ENCODE results near the gene SLC6A9.

The SLC6A9 gene

DNA sequence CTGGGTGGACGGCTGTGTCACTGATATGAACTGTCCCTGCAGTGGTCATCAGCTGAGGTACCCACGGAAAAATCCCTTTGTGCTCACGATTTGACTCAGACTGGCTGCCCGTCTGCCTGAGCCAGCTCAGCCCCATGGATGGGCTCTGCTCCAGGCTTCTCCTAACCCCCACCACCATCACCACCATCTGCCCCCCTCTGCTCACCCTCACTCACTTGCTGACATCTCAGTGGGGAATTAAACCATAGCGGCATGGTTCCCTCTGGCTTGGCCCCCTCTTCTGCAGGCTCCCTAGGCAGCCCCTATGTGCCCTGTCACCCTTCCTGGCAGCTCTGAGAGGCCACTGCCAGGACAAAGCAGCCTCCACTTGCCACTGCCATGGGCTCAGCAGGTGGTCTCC, 17.3 kb downstream of the SLC6A9 start:
- Histone ChIP-seq H3K9me3 (ENCODE audit: control insufficient read depth, low read depth, low read length) (no peaks in the 10 kb centered on the region), H3K27me3 (ENCODE audit: control insufficient read depth, insufficient read depth, low read length) (no peaks in the 10 kb centered on the region), H3K36me3 (ENCODE audit: control insufficient read depth, low read depth, low read length) (peaks cover 8% of the 10 kb centered on the region), H3K9ac (ENCODE audit: low read length) (no peak overlapping the region), H3K27ac (ENCODE audit: low read length) (no peak overlapping the region), H3K4me1 (ENCODE audit: control insufficient read depth, low read depth, low read length) (no peaks in the 10 kb centered on the region), H3K4me3 (ENCODE audit: low read length) (no peak overlapping the region)

GRCh38 chr1:44012941-44013609, 18.2 kb downstream of the SLC6A9 start:
- Histone ChIP-seq H3K9me3 (ENCODE audit: control insufficient read depth, low read depth, low read length) (no peaks in the 10 kb centered on the region), H3K9ac (ENCODE audit: low read length) (no peak overlapping the region), H3K4me1 (ENCODE audit: control insufficient read depth, low read depth, low read length) (no peaks in the 10 kb centered on the region), H3K27me3 (ENCODE audit: control insufficient read depth, insufficient read depth, low read length) (no peaks in the 10 kb centered on the region), H3K36me3 (ENCODE audit: control insufficient read depth, low read depth, low read length) (peaks cover 7% of the 10 kb centered on the region), H3K4me3 (ENCODE audit: low read length) (no peak overlapping the region), H3K27ac (ENCODE audit: low read length) (no peak overlapping the region)

DNA sequence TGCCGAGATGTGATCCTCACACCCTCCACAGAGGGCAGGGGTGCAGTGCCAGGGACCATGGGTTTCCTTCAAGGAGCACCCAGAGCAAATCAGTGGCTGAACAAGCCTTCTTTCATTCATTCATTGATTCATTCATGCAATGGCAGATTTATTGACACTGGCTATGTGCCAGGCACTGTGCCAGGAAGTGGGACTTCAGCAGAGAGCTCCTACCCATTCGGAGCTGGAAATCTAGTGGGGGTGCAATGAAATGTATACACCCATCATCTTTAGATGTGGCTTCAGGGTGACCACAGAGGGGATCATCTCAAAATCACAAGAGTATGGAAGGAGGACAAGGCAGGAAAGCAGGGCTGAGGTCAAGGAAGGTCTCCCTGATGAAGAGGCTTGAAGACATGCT, 18.9 kb downstream of the SLC6A9 start:
- Histone ChIP-seq H3K4me3 (ENCODE audit: low read length) (no peak overlapping the region), H3K9ac (ENCODE audit: low read length) (no peak overlapping the region), H3K9me3 (ENCODE audit: control insufficient read depth, low read depth, low read length) (no peaks in the 10 kb centered on the region), H3K27me3 (ENCODE audit: control insufficient read depth, insufficient read depth, low read length) (no peaks in the 10 kb centered on the region), H3K27ac (ENCODE audit: low read length) (no peak overlapping the region), H3K36me3 (ENCODE audit: control insufficient read depth, low read depth, low read length) (peaks cover 3% of the 10 kb centered on the region), H3K4me1 (ENCODE audit: control insufficient read depth, low read depth, low read length) (no peaks in the 10 kb centered on the region)

- Histone ChIP-seq H3K4me3 (ENCODE audit: low read length) (no peak overlapping the region), H3K4me1 (ENCODE audit: control insufficient read depth, low read depth, low read length) (no peaks in the 10 kb centered on the region), H3K27ac (ENCODE audit: low read length) (no peak overlapping the region), H3K9ac (ENCODE audit: low read length) (no peak overlapping the region), H3K9me3 (ENCODE audit: control insufficient read depth, low read depth, low read length) (no peaks in the 10 kb centered on the region), H3K36me3 (ENCODE audit: control insufficient read depth, low read depth, low read length) (peaks cover 3% of the 10 kb centered on the region), H3K27me3 (ENCODE audit: control insufficient read depth, insufficient read depth, low read length) (no peaks in the 10 kb centered on the region)
These were observed 20.3 kb downstream of the SLC6A9 start for GRCh38 chr1:44010935-44011471.

GRCh38 chr1:44008259-44008658, 23.0 kb downstream of the SLC6A9 start:
- Histone ChIP-seq H3K9me3 (ENCODE audit: control insufficient read depth, low read depth, low read length) (no peaks in the 10 kb centered on the region), H3K4me3 (ENCODE audit: low read length) (no peak overlapping the region), H3K27me3 (ENCODE audit: control insufficient read depth, insufficient read depth, low read length) (no peaks in the 10 kb centered on the region), H3K36me3 (ENCODE audit: control insufficient read depth, low read depth, low read length) (peaks cover 3% of the 10 kb centered on the region), H3K27ac (ENCODE audit: low read length) (no peak overlapping the region), H3K4me1 (ENCODE audit: control insufficient read depth, low read depth, low read length) (no peaks in the 10 kb centered on the region), H3K9ac (ENCODE audit: low read length) (no peak overlapping the region)

GRCh38 chr1:44002606-44003157, 28.6 kb downstream of the SLC6A9 start:
- Histone ChIP-seq H3K4me3 (ENCODE audit: low read length) (no peak overlapping the region), H3K9ac (ENCODE audit: low read length) (no peak overlapping the region), H3K27ac (ENCODE audit: low read length) (no peak overlapping the region), H3K4me1 (ENCODE audit: control insufficient read depth, low read depth, low read length) (no peaks in the 10 kb centered on the region), H3K9me3 (ENCODE audit: control insufficient read depth, low read depth, low read length) (no peaks in the 10 kb centered on the region), H3K36me3 (ENCODE audit: control insufficient read depth, low read depth, low read length) (no peaks in the 10 kb centered on the region), H3K27me3 (ENCODE audit: control insufficient read depth, insufficient read depth, low read length) (no peaks in the 10 kb centered on the region)

DNA sequence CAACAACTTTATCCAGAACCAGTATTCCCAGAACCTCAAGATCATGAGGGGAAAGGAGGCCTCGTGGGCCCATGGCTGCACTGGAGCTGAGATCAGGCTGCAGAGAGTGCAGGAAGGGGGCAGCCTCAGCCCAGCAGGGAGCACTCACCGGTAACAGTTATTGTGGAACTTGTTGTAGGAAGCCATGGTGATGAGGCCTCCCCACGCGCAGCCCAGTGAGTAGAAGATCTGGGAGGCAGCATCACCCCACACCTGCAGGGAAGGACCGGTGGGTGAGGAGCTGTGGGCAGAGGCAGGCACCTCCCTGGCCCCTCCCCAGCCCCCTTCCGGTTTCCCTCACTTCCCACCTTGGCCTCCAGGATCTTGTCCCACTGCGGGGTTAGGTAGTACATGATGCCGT, 29.1 kb downstream of the SLC6A9 start:
- Histone ChIP-seq H3K9ac (ENCODE audit: low read length) (no peak overlapping the region), H3K27ac (ENCODE audit: low read length) (no peak overlapping the region), H3K4me3 (ENCODE audit: low read length) (no peak overlapping the region), H3K9me3 (ENCODE audit: control insufficient read depth, low read depth, low read length) (no peaks in the 10 kb centered on the region), H3K36me3 (ENCODE audit: control insufficient read depth, low read depth, low read length) (no peaks in the 10 kb centered on the region), H3K27me3 (ENCODE audit: control insufficient read depth, insufficient read depth, low read length) (no peaks in the 10 kb centered on the region), H3K4me1 (ENCODE audit: control insufficient read depth, low read depth, low read length) (no peaks in the 10 kb centered on the region)

GRCh38 chr1:44000122-44000665, 31.1 kb downstream of the SLC6A9 start:
- Histone ChIP-seq H3K36me3 (ENCODE audit: control insufficient read depth, low read depth, low read length) (no peaks in the 10 kb centered on the region), H3K4me3 (ENCODE audit: low read length) (no peak overlapping the region), H3K9me3 (ENCODE audit: control insufficient read depth, low read depth, low read length) (no peaks in the 10 kb centered on the region), H3K27me3 (ENCODE audit: control insufficient read depth, insufficient read depth, low read length) (no peaks in the 10 kb centered on the region), H3K4me1 (ENCODE audit: control insufficient read depth, low read depth, low read length) (no peaks in the 10 kb centered on the region), H3K9ac (ENCODE audit: low read length) (no peak overlapping the region), H3K27ac (ENCODE audit: low read length) (no peak overlapping the region)

GRCh38 chr1:43999455-43999854, 31.8 kb downstream of the SLC6A9 start:
- Histone ChIP-seq H3K4me3 (ENCODE audit: low read length) (no peak overlapping the region), H3K4me1 (ENCODE audit: control insufficient read depth, low read depth, low read length) (no peaks in the 10 kb centered on the region), H3K27ac (ENCODE audit: low read length) (no peak overlapping the region), H3K9ac (ENCODE audit: low read length) (no peak overlapping the region), H3K9me3 (ENCODE audit: control insufficient read depth, low read depth, low read length) (no peaks in the 10 kb centered on the region), H3K27me3 (ENCODE audit: control insufficient read depth, insufficient read depth, low read length) (no peaks in the 10 kb centered on the region), H3K36me3 (ENCODE audit: control insufficient read depth, low read depth, low read length) (no peaks in the 10 kb centered on the region)

DNA sequence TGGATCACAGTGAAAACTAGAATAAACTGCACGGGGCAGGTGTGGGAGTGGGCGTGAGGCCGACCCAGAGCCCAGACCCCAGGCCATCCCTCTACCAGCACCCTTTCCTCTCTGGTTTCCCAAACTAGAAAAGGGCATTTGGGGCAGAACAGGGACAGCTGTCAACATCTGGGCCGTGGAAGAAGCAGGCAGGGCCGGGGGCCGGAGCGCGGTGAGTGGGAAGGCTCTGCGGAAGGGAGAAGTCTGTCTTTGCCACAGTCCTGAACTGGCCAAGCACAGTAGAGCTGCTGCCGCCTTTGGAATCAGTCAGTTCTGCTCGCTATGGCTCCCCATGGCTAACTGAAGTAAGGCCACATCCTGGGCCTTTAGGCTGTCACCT, 33.3 kb downstream of the SLC6A9 start:
- no peaks in the 10 kb centered on the region for H3K9me3 ChIP-seq (ENCODE audit: control insufficient read depth, low read depth, low read length)
- H3K4me3 ChIP-seq (ENCODE audit: low read length): no peak overlapping the region
- no peak overlapping the region for H3K27ac ChIP-seq (ENCODE audit: low read length)
- H3K36me3 ChIP-seq (ENCODE audit: control insufficient read depth, low read depth, low read length): no peaks in the 10 kb centered on the region
- H3K4me1 ChIP-seq (ENCODE audit: control insufficient read depth, low read depth, low read length): no peaks in the 10 kb centered on the region
- H3K9ac ChIP-seq (ENCODE audit: low read length): no peak overlapping the region
- H3K27me3 ChIP-seq (ENCODE audit: control insufficient read depth, insufficient read depth, low read length): no peaks in the 10 kb centered on the region

- Histone ChIP-seq H3K27me3 (ENCODE audit: control insufficient read depth, insufficient read depth, low read length) (no peaks in the 10 kb centered on the region), H3K9ac (ENCODE audit: low read length) (no peak overlapping the region), H3K27ac (ENCODE audit: low read length) (no peak overlapping the region), H3K4me1 (ENCODE audit: control insufficient read depth, low read depth, low read length) (peaks cover 4% of the 10 kb centered on the region), H3K9me3 (ENCODE audit: control insufficient read depth, low read depth, low read length) (no peaks in the 10 kb centered on the region), H3K36me3 (ENCODE audit: control insufficient read depth, low read depth, low read length) (no peaks in the 10 kb centered on the region), H3K4me3 (ENCODE audit: low read length) (no peak overlapping the region)
These were observed 33.8 kb downstream of the SLC6A9 start for GRCh38 chr1:43997295-43997999.

Measured in iPS-18a (cell line).